HG03378 (cell line): Measurements from ENCODE around the gene MACROH2A2.
"Not testable (repeated sequence)": the region's sequence is repeated elsewhere in the genome, so short reads cannot be mapped to it uniquely, and the experiment has no call there.

Source experiments
- ATAC-seq: cut with Tn5 transposase; IDR thresholded peaks from one replicate; pipeline ENCODE4 v1.9.1; 2021; ENCODE audit warnings: mild to moderate bottlenecking, moderate library complexity; ENCODE audit not compliant: unreplicated experiment

MACROH2A2 gene

DNA sequence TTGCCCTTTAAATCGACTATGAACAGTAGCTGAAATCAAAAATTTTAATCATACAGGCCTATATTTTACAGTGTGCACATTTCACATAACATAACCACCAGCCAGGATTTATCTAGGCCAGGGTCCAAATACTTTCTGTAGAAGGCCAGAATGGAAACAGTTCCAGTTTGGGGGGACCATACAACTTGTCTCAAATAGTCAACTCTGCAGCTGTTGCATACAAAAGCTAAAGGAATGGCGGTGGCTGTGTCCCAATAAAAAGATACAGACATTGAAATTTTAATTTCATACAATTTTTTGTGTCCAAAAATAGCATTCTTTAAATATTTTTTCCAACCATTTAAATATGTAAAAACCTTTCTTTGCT lies 94.6 kb downstream of the MACROH2A2 start:
- ATAC-seq, result no peak

DNA sequence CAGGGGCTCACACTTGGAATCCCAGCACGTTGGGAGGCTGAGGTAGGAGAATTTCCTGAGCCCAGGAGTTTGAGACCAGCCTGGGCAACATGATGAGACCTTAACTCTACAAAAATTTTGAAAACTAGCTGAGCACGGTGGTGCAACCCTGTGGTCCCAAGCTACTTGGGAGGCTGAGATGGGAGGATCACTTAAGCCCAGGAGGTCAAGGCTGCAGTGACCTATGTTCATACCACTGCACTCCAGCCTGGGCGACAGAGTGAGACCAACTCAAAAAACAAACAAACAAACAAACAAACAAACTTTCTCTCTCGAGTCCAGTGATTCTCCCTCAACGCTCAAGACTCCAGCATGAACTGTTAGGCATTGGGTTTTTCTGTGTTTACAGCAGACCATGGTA lies 95.9 kb downstream of the MACROH2A2 start:
- no peak for ATAC-seq

DNA sequence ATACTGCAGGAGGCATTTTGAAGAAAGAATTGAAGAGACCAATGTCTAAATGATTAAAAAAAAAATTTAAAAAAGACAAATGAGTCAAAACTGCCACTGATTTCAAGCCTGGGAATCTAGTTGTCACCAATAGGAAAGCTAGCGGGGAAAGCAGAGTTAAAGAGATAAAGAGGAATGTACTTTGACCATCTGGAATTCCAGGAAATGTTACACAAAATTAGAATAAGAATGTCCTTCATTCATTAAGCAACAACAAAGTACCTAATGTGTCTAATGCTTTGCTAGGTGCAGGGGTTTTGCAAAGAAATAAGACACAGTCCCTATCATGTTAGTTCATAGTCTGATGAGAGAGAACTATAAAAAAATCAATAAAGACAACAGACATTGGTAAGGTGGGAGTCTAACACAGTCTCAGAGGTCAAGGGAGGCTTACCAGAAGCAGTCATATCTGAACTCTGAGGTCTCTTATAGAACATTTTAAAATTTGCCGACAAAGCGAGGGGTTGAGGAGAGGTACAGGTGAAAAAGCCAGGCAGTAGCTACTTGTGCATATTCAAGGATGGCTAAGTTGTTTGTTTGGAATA lies 102.7 kb downstream of the MACROH2A2 start:
- ATAC-seq, result no peak

DNA sequence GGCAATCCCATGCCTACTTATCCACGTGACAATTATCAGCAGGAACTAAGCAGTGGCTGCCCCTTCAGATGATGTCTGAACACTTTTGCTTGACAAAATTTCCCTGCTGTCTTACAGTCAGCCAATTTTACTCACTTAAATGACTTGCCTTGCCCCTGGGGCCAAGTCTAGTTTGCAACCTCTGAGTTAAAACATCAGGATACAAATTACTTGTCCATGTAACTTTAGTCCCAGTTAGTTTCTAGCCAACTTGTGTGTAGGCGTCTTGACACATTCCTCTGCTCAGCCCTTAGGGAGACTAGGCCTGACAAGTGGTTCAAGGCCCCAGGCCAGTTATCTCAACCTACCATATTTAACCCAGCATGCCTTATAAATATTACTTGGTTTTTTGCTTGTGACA lies 105.5 kb downstream of the MACROH2A2 start:
- no peak for ATAC-seq

GRCh38 chr10:70159366-70159765 lies 106.7 kb downstream of the MACROH2A2 start:
- not testable (repeated sequence) for ATAC-seq

DNA sequence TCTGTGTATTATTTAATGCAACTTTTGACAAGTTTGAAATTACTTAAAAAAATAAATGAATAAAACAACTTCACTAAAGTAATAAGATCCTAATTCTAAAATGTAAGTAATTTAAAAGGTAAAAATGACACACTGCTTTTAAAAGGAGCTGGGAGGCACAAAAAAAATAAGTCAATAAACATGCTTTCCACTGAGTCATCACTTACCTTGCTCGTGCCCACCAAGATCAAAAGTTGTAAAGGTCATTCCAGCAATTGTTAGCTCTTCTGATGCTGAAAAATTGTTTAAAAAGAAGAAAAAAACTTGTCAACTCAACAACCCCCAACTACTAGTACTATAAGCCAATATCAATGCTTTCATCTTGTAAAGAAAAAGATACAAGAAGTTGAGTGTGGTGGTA lies 108.2 kb downstream of the MACROH2A2 start:
- ATAC-seq, result no peak
